ENCODE data around the gene SCEL. TPM values are rescaled to one million over a fixed set of nuclear protein-coding genes. Genes with fewer than 3 reads are reported as not detected.

SCEL gene
- total and polyA plus RNA-seq, 2 experiments from 2014 or later: not detected

DNA sequence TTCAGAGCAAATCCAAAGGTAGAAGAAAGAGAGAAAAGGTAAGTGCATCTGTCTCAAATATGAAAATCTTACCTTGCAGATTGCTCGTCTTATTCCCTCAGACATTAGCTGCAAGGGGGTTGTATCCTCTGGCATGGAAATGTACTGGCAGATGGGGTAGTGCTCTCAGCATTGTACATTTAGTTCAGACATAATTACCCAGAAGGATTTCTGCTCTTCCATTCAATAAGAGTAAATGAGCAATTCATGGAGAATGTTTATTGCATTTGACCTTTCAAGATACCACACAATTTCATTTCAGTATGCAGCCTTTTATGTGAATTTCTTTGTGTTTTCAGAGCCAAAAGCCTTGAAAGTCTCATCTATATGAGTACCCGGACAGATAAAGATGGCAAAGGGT is 63.8 kb downstream of the SCEL start:
- Histone ChIP-seq H3K4me3 (no peak overlapping the region), H3K4me1 (ENCODE audit: insufficient read depth) (no peaks in the 10 kb centered on the region), H3K27me3 (ENCODE audit: insufficient read depth) (no peaks in the 10 kb centered on the region), H3K36me3 (ENCODE audit: insufficient read depth) (no peaks in the 10 kb centered on the region), H3K9me2 (ENCODE audit: insufficient read depth) (no peaks in the 10 kb centered on the region), H3F3A (replicated peaks; ENCODE audit: low read depth) (no peaks in the 10 kb centered on the region), H3K4me2 (no peak overlapping the region), H2AFZ (no peak overlapping the region), H4K20me1 (replicated peaks; ENCODE audit: insufficient read depth) (no peaks in the 10 kb centered on the region), H3K79me2 (replicated peaks; ENCODE audit: insufficient read depth) (no peaks in the 10 kb centered on the region), H3K27ac (ENCODE audit: low read depth) (no peak overlapping the region)
- no peak for DNase-seq (ENCODE audit: low spot score)
- no peaks in the 10 kb centered on the region for H3K9me3 Mint-ChIP-seq
- TF ChIP-seq EZH2phosphoT487 (IDR thresholded peaks at IDR 0.05; ENCODE audit: unreplicated experiment) (no peak), POLR2AphosphoS5 (IDR thresholded peaks at IDR 0.05; ENCODE audit: low read depth) (no peak), ZNF114 (CRISPR knock-in tag; IDR thresholded peaks at IDR 0.05) (no peak), STAT1 (IDR thresholded peaks at IDR 0.05; ENCODE audit: unreplicated experiment) (no peak), EZH2 (IDR thresholded peaks at IDR 0.05; ENCODE audit: low read depth, unreplicated experiment) (no peak), NANOG (IDR thresholded peaks at IDR 0.05; ENCODE audit: borderline replicate concordance) (no peak), JUNB (IDR thresholded peaks at IDR 0.05; ENCODE audit: unreplicated experiment) (no peak), ZNF331 (CRISPR knock-in tag; IDR thresholded peaks at IDR 0.05; ENCODE audit: low read depth) (no peak), CREB1 (CRISPR knock-in tag; IDR thresholded peaks at IDR 0.05; ENCODE audit: low read depth) (no peak)
- TF ChIP-seq, protein P1, sequence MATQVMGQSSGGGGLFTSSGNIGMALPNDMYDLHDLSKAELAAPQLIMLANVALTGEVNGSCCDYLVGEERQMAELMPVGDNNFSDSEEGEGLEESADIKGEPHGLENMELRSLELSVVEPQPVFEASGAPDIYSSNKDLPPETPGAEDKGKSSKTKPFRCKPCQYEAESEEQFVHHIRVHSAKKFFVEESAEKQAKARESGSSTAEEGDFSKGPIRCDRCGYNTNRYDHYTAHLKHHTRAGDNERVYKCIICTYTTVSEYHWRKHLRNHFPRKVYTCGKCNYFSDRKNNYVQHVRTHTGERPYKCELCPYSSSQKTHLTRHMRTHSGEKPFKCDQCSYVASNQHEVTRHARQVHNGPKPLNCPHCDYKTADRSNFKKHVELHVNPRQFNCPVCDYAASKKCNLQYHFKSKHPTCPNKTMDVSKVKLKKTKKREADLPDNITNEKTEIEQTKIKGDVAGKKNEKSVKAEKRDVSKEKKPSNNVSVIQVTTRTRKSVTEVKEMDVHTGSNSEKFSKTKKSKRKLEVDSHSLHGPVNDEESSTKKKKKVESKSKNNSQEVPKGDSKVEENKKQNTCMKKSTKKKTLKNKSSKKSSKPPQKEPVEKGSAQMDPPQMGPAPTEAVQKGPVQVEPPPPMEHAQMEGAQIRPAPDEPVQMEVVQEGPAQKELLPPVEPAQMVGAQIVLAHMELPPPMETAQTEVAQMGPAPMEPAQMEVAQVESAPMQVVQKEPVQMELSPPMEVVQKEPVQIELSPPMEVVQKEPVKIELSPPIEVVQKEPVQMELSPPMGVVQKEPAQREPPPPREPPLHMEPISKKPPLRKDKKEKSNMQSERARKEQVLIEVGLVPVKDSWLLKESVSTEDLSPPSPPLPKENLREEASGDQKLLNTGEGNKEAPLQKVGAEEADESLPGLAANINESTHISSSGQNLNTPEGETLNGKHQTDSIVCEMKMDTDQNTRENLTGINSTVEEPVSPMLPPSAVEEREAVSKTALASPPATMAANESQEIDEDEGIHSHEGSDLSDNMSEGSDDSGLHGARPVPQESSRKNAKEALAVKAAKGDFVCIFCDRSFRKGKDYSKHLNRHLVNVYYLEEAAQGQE (IDR thresholded peaks at IDR 0.05; ENCODE audit: unreplicated experiment): no peak
- TF ChIP-seq, protein P2, sequence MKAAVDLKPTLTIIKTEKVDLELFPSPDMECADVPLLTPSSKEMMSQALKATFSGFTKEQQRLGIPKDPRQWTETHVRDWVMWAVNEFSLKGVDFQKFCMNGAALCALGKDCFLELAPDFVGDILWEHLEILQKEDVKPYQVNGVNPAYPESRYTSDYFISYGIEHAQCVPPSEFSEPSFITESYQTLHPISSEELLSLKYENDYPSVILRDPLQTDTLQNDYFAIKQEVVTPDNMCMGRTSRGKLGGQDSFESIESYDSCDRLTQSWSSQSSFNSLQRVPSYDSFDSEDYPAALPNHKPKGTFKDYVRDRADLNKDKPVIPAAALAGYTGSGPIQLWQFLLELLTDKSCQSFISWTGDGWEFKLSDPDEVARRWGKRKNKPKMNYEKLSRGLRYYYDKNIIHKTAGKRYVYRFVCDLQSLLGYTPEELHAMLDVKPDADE (IDR thresholded peaks at IDR 0.05): no peak
- TF ChIP-seq, protein P3, sequence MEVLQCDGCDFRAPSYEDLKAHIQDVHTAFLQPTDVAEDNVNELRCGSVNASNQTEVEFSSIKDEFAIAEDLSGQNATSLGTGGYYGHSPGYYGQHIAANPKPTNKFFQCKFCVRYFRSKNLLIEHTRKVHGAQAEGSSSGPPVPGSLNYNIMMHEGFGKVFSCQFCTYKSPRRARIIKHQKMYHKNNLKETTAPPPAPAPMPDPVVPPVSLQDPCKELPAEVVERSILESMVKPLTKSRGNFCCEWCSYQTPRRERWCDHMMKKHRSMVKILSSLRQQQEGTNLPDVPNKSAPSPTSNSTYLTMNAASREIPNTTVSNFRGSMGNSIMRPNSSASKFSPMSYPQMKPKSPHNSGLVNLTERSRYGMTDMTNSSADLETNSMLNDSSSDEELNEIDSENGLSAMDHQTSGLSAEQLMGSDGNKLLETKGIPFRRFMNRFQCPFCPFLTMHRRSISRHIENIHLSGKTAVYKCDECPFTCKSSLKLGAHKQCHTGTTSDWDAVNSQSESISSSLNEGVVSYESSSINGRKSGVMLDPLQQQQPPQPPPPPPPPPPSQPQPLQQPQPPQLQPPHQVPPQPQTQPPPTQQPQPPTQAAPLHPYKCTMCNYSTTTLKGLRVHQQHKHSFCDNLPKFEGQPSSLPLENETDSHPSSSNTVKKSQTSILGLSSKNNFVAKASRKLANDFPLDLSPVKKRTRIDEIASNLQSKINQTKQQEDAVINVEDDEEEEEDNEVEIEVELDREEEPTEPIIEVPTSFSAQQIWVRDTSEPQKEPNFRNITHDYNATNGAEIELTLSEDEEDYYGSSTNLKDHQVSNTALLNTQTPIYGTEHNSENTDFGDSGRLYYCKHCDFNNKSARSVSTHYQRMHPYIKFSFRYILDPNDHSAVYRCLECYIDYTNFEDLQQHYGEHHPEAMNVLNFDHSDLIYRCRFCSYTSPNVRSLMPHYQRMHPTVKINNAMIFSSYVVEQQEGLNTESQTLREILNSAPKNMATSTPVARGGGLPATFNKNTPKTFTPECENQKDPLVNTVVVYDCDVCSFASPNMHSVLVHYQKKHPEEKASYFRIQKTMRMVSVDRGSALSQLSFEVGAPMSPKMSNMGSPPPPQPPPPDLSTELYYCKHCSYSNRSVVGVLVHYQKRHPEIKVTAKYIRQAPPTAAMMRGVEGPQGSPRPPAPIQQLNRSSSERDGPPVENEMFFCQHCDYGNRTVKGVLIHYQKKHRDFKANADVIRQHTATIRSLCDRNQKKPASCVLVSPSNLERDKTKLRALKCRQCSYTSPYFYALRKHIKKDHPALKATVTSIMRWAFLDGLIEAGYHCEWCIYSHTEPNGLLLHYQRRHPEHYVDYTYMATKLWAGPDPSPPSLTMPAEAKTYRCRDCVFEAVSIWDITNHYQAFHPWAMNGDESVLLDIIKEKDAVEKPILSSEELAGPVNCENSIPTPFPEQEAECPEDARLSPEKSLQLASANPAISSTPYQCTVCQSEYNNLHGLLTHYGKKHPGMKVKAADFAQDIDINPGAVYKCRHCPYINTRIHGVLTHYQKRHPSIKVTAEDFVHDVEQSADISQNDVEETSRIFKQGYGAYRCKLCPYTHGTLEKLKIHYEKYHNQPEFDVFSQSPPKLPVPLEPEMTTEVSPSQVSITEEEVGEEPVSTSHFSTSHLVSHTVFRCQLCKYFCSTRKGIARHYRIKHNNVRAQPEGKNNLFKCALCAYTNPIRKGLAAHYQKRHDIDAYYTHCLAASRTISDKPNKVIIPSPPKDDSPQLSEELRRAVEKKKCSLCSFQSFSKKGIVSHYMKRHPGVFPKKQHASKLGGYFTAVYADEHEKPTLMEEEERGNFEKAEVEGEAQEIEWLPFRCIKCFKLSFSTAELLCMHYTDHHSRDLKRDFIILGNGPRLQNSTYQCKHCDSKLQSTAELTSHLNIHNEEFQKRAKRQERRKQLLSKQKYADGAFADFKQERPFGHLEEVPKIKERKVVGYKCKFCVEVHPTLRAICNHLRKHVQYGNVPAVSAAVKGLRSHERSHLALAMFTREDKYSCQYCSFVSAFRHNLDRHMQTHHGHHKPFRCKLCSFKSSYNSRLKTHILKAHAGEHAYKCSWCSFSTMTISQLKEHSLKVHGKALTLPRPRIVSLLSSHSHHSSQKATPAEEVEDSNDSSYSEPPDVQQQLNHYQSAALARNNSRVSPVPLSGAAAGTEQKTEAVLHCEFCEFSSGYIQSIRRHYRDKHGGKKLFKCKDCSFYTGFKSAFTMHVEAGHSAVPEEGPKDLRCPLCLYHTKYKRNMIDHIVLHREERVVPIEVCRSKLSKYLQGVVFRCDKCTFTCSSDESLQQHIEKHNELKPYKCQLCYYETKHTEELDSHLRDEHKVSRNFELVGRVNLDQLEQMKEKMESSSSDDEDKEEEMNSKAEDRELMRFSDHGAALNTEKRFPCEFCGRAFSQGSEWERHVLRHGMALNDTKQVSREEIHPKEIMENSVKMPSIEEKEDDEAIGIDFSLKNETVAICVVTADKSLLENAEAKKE (CRISPR knock-in tag; IDR thresholded peaks at IDR 0.05): no peak
- no peak overlapping the region for H3K4me3 Mint-ChIP-seq
- ATAC-seq: no peak
- H3K36me3 Mint-ChIP-seq (ENCODE audit: low read depth): no peaks in the 10 kb centered on the region
- peaks cover 3% of the 10 kb centered on the region; the same call in 2 of the 3 replicates for H3K4me1 Mint-ChIP-seq
- H3K27ac Mint-ChIP-seq: no peak overlapping the region
- H3K27me3 Mint-ChIP-seq (ENCODE audit: insufficient read depth, low read depth, poor library complexity): no peaks in the 10 kb centered on the region
